ENCODE measurements around the gene FASTK.
"Not testable (repeated sequence)": the region's sequence is repeated elsewhere in the genome, so short reads cannot be mapped to it uniquely, and the experiment has no call there.

FASTK gene

DNA sequence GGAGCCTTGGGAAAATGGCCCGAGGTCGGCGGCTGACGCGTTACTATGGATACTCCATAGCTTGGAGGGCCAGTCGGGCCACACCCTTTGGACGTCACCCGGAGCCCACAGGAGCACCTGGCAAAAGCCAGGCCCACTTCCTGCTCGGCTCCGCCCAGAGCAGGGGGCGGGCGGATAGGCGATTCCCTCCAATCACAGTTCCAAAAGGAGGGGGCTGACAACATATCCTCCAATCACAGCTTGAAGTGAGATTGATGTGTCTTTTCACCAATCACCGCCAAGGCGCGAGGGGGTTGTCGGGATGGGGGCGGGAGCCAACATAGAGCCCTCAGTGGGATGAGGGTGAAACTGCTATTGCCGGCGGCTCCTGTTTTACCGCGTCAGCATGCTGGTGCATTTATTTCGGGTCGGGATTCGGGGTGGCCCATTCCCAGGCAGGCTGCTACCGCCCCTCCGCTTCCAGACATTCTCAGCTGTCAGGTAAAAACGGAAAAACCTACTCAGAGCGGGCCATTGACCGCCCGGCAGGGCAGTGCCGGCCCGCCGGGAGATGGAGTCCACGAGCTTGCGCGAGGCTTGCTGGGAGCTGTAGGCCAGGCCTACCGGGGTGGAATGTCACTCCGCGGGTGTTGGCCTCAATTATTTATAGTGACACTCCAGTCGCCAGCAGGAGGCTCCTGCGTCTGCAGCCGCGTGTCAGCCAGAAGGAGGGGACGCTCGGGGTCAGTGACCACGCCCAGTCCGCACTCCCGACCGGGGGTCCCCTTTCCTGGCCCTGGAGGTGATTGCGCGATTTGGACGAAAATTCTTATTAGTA lies 52.3 kb downstream of the FASTK start, which contains the start of gene ABCB8:
Gene ABCB8 (plus strand): TSS at position 320 of the 817 bp plus-strand sequence. CDS start 66 bp downstream, at position 386.
- Mint-ChIP-seq H3K4me1 (ENCODE audit: low read depth) (peaks cover 47% of the 10 kb centered on the region), H3K4me3 (peak within 1 kb of the TSS; percentile 93), H3K36me3 (ENCODE audit: low read depth) (peaks cover 15% of the 10 kb centered on the region), H3K27ac (peak within 1 kb of the TSS; percentile 91), H3K9me3 (no peaks in the 10 kb centered on the region), H3K27me3 (peaks cover 27% of the 10 kb centered on the region)
- intact Hi-C loops (cut with micrococcal nuclease): loop anchor here (1.0 to 2.0 kb wide), 3 partner anchors 30 to 60 kb away; partner anchors contain the start of gene TMUB1

DNA sequence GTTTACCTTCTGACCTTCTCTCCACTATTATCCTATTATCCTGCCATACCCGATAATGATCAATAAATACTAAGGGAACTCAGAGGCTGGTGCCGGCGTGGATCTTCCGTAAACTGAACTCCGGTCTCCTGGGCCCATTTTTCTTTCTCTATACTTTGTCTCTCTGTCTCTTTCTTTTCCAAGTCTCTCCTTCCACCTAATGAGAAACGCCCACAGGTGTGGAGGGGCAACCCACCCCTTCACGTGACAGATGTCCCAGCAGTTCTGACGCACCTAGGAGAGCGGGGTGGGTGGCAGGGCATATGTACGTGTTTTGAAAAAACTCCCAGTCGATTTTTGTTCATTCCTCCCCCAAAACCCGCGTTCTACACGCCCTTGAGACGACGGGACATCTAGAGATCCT lies 52.9 kb downstream of the FASTK start:
- Mint-ChIP-seq H3K4me1 (ENCODE audit: low read depth) (peaks cover 41% of the 10 kb centered on the region), H3K4me3 (peak overlapping the region; percentile 93), H3K36me3 (ENCODE audit: low read depth) (peaks cover 15% of the 10 kb centered on the region), H3K27ac (peak overlapping the region; percentile 91), H3K27me3 (peaks cover 32% of the 10 kb centered on the region)
- not testable (repeated sequence) for H3K9me3 Mint-ChIP-seq
- intact Hi-C loops (cut with micrococcal nuclease): loop anchor here (1.0 to 2.0 kb wide), 3 partner anchors 31 to 61 kb away; partner anchors contain the start of gene TMUB1

DNA sequence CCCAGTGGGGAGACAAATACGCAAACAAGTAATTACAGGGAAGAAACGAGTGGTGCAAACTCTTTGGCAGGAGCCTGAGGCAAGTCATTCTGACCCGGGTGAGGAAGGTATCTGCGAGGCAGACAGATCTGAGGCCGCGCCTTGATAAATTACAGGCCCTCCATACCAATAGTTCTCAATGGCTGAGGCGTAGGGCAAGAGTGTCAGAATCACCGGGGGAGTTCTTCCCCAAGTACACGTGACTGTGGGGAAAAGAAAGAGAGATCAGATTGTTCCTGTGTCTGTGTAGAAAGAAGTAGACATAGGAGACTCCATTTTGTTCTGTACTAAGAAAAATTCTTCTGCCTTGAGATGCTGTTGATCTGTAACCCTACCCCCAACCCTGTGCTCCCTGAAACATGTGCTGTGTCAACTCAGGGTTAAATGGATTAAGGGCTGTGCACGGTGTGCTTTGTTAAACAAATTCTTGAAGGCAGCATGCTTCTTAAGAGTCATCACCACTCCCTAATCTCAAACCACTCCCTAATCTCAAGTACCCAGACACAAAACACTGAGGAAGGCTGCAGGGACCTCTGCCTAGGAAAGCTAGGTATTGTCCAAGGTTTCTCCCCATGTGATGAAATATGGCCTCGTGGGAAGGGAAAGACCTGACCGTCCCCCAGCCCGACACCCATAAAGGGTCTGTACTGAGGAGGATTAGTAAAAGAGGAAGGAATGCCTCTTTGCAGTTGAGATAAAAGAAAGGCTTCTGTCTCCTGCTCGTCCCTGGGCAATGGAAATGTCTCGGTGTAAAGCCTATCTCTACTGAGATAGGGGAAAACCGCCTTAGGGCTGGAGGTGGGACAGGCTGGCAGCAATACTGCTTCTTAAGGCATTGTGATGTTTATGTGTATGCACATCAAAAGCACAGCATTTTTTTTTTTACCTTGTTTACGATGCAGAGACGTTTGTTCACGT lies 53.6 kb downstream of the FASTK start:
- peak overlapping the region; percentile 93 for H3K4me3 Mint-ChIP-seq
- peaks cover 36% of the 10 kb centered on the region for H3K4me1 Mint-ChIP-seq (ENCODE audit: low read depth)
- intact Hi-C loops (cut with micrococcal nuclease); H3K9me3 Mint-ChIP-seq: not testable (repeated sequence)
- H3K27me3 Mint-ChIP-seq: peaks cover 32% of the 10 kb centered on the region
- peaks cover 12% of the 10 kb centered on the region for H3K36me3 Mint-ChIP-seq (ENCODE audit: low read depth)
- H3K27ac Mint-ChIP-seq: peak overlapping the region; percentile 91

Measured in dendritic cell treated with granulocyte-macrophage colony-stimulating factor and Interleukin-4, amounts not matched to agents 40 ng/mL and 50 ng/mL, for 4 days (primary cell).